GM18505 (cell line): ENCODE results near the gene GNPTG.

Experiments
- ATAC-seq: cut with Tn5 transposase; IDR thresholded peaks from one replicate; pipeline ENCODE4 v1.9.1; 2021; ENCODE audit not compliant: unreplicated experiment
- POLR2A ChIP-seq: IDR thresholded peaks from 4 replicates; pipeline ENCODE4 v1.6.1; 2011; ENCODE audit warnings: borderline replicate concordance; ENCODE audit not compliant: insufficient read depth, insufficient read length; ENCODE audit errors: extremely low read depth

Gene GNPTG

DNA sequence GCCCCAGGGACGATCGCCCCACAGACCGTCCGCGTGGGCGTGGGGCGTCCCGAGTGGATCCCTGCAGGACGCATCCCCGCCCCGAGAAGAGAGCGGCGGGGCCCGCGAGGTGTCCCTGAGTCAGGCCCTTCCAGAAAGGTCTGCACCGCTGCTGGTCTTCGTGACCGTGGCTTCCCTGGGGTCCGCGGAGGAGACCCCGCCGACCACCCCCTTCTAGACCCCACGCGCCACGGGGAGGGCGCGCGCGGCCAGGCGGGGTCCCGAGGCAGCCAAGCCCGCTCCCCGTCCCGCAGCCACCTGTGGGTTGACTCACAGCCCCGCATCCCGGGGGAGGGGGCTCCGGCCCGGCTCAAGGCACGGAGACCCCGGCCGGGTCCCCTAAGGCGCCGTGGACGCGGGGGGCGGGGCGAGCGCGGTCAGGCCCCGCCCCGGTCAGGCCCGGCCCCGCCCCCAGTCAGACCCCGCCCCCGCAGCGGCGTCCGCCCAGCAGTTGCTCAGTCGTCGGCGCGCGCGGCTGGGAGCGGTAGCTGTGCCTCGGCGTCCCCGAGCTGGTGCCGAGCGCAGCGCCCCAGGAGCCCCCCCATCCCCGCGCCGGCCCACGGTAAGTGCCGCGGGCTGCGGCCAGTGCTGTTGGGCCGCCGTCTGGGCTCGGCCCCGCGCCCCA lies 18.4 kb upstream of the GNPTG start, which contains the start of gene BAIAP3:
TSS of gene BAIAP3 (plus strand) at position 497 of the 664 bp plus-strand sequence. CDS start 4,905 bp downstream, outside the sequence.
- TF ChIP-seq POLR2A: no peak

DNA sequence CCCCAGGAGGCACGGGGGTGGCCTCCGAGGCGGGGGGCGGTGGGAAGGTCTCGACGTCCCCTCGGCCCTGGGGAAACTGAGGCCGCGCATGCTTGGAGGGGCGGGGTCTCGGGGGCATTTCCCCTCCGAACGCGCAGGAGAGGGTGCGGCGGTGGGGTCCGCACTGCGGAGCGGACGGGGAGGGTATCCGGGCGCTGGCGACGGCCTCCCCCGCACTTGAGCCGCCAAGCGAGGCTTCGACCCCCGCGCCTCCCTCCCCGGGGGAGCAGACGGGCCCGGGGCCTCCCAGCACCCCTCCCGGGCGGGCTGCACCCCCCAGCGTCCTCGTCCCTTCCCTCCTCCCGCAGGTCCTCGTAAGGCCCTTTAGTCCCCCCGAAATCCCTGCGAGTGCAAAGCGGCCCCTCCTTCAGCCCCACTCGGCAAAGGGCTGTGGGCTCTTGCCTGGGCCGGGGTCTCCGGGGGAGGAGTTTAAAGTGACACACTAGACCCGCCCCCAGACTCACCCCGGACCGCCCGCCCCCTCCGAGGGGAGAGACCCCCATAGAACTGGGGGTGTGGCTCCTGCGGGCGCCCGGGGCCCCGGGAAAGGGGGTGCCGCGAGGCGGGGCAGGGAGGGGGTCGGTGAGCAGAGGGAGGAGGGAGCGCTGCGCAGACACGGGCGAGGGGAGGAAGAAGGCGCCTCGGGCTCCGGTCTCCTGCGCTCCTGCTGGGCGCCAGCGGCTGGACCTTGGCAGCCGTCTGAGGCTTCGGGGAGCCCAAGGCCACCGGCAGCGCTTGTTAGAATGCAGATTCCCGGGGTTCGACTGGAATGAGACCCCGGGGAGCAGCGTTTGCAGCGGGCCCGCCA lies 17.7 kb upstream of the GNPTG start:
- no peak for ATAC-seq
- no peak for TF ChIP-seq POLR2A

More for the DNA sequence above, 18.4 kb upstream of the GNPTG start, which contains the start of gene BAIAP3:
- ATAC-seq: no peak

DNA sequence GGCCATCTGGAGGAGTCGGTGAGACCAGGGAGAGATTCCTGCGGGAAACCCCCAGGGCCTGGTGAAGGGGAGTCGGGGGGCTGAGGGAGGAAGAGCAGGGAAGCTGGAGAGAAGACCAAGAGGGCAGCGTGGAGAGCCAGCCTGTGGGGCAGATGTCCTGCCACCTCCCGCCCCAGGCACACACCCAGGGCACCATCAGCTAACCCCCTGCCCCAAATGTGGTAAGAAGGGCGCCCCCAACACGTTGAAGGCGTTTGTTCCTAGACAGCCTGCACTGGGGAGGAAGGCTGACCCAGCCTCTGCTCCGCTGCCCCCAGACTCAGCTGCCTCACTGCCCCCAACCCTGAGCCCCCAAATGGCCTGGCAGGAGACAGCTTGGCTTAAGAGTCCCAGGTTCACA lies 17.0 kb upstream of the GNPTG start:
- TF ChIP-seq POLR2A: no peak
- ATAC-seq: no peak

GRCh38 chr16:1335211-1335971 lies 16.3 kb upstream of the GNPTG start:
- no peak for ATAC-seq
- no peak for TF ChIP-seq POLR2A

DNA sequence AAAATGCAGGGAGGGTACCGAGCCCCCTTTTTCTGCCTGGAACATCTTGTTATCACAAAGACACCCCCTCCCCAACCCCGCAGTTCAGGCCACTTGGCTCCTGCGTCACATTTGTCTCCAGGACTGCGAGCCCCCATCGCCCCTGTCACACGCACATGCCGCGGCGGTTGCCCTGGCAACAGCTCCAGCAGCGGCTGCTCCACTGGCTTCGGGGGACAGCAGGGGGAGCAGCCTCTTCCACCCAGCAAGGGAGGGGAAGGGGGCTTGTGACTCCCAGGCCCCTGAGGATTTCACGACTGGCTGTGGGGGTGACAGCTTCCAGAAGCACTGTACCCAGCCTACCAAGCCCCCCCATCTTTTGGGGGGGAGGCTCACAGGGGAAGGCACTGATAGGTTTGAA lies 15.7 kb upstream of the GNPTG start:
- no peak for ATAC-seq

DNA sequence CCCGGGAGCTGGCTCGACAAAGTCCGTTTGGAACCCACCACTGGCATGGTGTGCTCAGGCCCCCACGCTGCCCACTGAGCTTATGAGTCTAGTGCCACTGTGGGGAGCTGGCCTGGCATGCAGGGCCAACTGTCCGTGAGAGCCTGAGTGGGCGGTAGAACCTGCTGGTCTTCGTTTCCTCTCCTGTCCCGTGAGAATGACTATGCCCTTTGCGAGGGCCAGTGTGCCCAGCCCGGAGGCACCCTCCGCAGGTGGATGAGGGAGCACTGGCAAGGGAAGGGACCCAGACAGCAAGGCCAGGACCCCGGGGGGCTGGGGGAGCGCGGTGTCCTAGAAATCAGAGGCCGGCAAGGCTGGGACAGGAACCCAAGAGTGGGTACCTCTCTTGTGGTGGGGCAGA lies 15.1 kb upstream of the GNPTG start:
- TF ChIP-seq POLR2A: no peak
- no peak for ATAC-seq

More for the DNA sequence above, 15.7 kb upstream of the GNPTG start:
- no peak for TF ChIP-seq POLR2A

DNA sequence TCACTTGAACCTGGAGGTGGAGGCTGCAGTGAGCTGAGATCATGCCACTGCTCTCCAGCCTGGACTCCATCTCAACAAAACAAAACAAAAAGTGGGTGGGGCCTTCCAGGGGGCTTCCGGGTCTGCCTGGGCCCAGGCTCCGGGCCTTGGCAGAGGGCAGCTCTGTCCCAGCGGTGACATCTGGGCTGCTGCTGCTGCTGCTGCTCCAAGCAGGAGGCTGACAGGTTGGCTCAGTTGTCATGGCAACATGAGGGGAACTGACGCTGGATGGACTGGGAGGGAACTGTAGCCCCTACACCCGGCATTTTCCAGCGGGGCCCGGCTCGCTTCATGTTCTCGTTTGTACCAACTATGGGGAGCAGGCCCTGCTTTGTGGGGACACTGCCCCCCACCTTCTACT lies 14.2 kb upstream of the GNPTG start:
- no peak for TF ChIP-seq POLR2A
- no peak for ATAC-seq

DNA sequence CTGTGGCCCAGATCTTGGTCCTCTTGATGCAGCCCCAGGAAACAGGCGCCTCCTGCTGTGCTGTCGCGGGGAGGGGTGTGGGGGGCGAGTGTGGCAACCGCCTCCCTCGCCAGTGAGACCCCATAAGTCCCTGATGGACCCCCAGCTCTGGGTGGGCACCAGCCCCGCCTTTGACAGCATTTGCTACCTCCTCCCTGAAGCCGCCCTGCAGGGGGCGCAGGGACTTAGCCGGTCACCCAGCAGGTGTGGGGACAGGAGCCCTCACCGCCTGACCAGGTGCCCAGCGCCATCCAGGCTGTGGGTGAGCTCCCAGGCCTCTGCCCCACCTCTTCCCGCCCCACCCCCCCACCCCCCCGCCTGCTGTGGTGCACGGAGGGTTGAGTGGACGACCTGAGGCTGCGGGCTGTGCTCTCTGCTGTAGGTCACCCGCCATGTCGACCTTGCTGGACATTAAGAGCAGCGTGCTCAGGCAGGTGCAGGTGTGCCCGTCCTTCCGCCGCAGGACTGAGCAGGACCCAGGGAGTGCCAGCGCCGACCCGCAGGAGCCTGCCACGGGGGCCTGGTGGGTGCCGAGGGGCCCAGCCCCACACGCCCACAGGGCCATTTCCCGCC lies 13.5 kb upstream of the GNPTG start:
- no peak for TF ChIP-seq POLR2A

DNA sequence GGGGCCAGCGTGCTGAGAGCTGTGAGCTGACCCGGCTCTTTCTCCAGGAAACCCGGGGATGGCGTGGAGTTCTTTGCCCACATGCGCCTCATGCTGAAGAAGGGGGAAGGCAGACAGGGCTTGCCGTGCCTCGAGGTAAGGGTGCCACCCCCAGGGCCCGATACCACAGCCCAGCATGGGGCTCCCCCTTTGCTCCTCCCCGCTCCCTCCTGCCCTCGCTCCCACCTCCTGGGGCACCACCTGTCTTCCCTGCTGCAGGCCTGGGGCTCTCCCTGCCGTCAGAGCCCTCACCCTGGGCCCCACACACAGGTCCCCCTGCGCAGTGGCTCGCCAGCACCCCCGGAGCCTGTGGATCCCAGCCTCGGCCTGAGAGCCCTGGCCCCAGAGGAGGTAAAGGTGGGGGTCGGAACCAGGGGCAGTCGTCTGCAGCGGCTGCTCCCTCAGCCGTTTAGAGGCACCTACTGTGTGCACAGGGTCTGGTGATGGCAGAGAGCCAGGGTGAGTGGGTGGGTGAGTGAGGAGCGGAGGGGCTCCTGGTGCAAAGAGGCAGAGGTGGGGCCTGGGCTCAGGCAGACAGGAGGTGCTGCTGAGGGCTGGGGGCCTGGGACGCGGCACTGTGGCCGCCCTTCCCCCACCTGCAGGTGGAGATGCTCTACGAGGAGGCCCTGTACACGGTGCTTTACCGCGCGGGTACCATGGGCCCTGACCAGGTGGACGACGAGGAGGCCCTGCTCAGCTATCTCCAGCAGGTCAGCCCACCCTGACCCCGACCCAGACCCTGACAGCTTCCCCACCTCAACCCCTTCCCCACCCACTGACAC lies 12.7 kb upstream of the GNPTG start:
- no peak for TF ChIP-seq POLR2A
- no peak for ATAC-seq

More for the DNA sequence above, 13.5 kb upstream of the GNPTG start:
- no peak for ATAC-seq

DNA sequence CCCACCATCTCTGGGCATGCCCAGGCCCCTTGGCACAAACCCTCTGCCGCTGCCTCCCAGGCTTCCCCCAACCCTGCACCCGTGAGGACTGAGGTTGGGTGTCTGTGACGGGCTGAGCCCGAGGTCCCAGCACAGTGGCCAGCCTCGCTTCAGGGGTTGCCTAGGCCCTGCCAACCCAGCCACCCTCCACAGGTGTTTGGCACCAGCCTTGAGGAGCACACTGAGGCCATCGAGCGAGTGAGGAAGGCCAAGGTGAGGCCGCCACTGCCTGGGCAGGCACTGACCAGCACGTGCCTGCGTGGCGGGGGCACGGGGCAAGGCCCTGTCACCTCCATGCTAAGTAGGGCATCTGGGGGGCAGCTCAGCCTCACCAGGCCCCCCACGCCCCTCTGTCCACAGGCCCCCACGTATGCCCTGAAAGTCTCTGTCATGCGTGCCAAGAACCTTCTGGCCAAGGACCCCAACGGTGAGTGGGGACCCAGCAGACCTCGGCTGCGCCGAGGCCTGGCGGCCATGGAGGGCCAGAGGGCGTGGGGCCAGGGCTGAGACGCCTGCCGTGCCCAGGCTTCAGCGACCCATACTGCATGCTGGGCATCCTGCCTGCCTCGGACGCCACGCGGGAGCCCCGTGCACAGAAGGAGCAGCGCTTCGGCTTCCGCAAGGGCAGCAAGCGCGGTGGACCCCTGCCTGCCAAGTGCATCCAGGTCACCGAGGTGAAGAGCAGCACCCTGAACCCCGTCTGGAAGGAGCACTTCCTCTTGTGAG lies 10.8 kb upstream of the GNPTG start:
- TF ChIP-seq POLR2A: no peak
- ATAC-seq: no peak

- ATAC-seq: no peak
- no peak for TF ChIP-seq POLR2A
Measured at GRCh38 chr16:1341495-1342420, 10.0 kb upstream of the GNPTG start.
